IMR-90 (cell line): Measurements from ENCODE around the gene ROR2. TPM values are rescaled to one million over a fixed set of nuclear protein-coding genes. Genes with fewer than 3 reads are reported as not detected.

Experiments
- ATAC-seq: fragments of 200-7000 bp; cut with Tn5 transposase; 2 replicates; pipeline ENCODE4 v1.9.1; 2020; ENCODE audit warnings: low read depth, mild to moderate bottlenecking, moderate library complexity
- BruUV-seq: library from RNA; stranded (reverse); fragments of 400-500 nt; replicated peaks from 2 replicates; lab custom pipeline; 2021; lab: Mats Ljungman, UMichigan
- CTCF ChIA-PET: fragments of 300-600 bp; formaldehyde crosslinking; extraction: SDS; loops from one replicate; lab custom pipeline; 2021; ENCODE audit warnings: antibody characterized with exemption; lab: Yijun Ruan, JAX
- POLR2A ChIA-PET: fragments of 300-600 bp; sonication (Branson Sonifier 250); formaldehyde crosslinking; loops from one replicate; lab custom pipeline; 2022; ENCODE audit warnings: antibody characterized with exemption; ENCODE audit not compliant: unreplicated experiment; lab: Charles Lee
- DNase-seq: peaks from one replicate; pipeline ENCODE4 v3.0.0; 2013
- H2AFZ ChIP-seq: replicated peaks from 2 replicates; pipeline ENCODE3; 2013; ENCODE audit warnings: low read length, mild to moderate bottlenecking; ENCODE audit not compliant: poor library complexity
- H2AK5ac ChIP-seq: 2 replicates; pipeline ENCODE4 v1.6.1; 2013; ENCODE audit warnings: low read depth, low read length, inconsistent platforms
- H2AK9ac ChIP-seq: replicated peaks from 2 replicates; pipeline ENCODE3; 2013; ENCODE audit warnings: mild to moderate bottlenecking, low read depth, low read length, moderate library complexity; ENCODE audit not compliant: poor library complexity
- H2BK120ac ChIP-seq: 2 replicates; pipeline ENCODE4 v1.6.1; 2013; ENCODE audit warnings: low read depth, low read length, inconsistent platforms
- H2BK15ac ChIP-seq: 3 replicates; pipeline ENCODE4 v1.6.1; 2013; ENCODE audit warnings: low read depth, low read length, inconsistent platforms
- H2BK20ac ChIP-seq: 2 replicates; pipeline ENCODE4 v1.6.1; 2013; ENCODE audit warnings: low read depth, mild to moderate bottlenecking, inconsistent platforms, low read length, moderate library complexity
- H2BK5ac ChIP-seq: 2 replicates; pipeline ENCODE4 v1.6.1; 2013; ENCODE audit warnings: mild to moderate bottlenecking, low read depth, low read length, inconsistent platforms; ENCODE audit not compliant: poor library complexity, severe bottlenecking
- H3K14ac ChIP-seq: replicated peaks from 2 replicates; pipeline ENCODE4 v1.6.1; 2013; ENCODE audit warnings: low read depth, low read length, inconsistent platforms
- H3K18ac ChIP-seq: 2 replicates; pipeline ENCODE4 v1.6.1; 2013; ENCODE audit warnings: low read depth, low read length, control low read depth
- H3K23ac ChIP-seq: 2 replicates; pipeline ENCODE4 v1.6.1; 2013; ENCODE audit warnings: low read depth, low read length, inconsistent platforms
- H3K27ac ChIP-seq: 2 replicates; pipeline ENCODE4 v1.5.1; 2013; ENCODE audit warnings: mild to moderate bottlenecking, control low read depth, low read length; ENCODE audit not compliant: insufficient read depth
- H3K27me3 ChIP-seq: 2 replicates; pipeline ENCODE4 v1.6.1; 2013; ENCODE audit warnings: low read length; ENCODE audit not compliant: control insufficient read depth, insufficient read depth
- H3K36me3 ChIP-seq: 2 replicates; pipeline ENCODE4 v1.6.1; 2013; ENCODE audit warnings: low read length, mixed read lengths; ENCODE audit not compliant: control insufficient read depth, insufficient read depth
- H3K4ac ChIP-seq: 2 replicates; pipeline ENCODE4 v1.6.1; 2013; ENCODE audit warnings: low read depth, low read length, inconsistent platforms
- H3K4me1 ChIP-seq: 2 replicates; pipeline ENCODE4 v1.6.1; 2013; ENCODE audit warnings: low read length, mixed read lengths; ENCODE audit not compliant: control insufficient read depth, insufficient read depth
- H3K4me2 ChIP-seq: 2 replicates; pipeline ENCODE4 v1.6.1; 2013; ENCODE audit warnings: low read depth, mild to moderate bottlenecking, control low read depth, low read length, moderate library complexity
- H3K4me3 ChIP-seq: 2 replicates; pipeline ENCODE4 v1.5.1; 2013; ENCODE audit warnings: low read depth, mild to moderate bottlenecking, control low read depth, low read length, moderate library complexity; ENCODE audit not compliant: insufficient read depth
- H3K56ac ChIP-seq: 2 replicates; pipeline ENCODE4 v1.6.1; 2013; ENCODE audit warnings: low read length, inconsistent platforms; ENCODE audit not compliant: insufficient read depth; ENCODE audit errors: extremely low read depth
- H3K79me1 ChIP-seq, 2 experiments: 2 replicates each; pipeline ENCODE4 v1.6.1; 2013; ENCODE audit warnings: low read length in 2 of 2, inconsistent platforms in 1 of 2, low read depth in 1 of 2
- H3K9ac ChIP-seq: 2 replicates; pipeline ENCODE4 v1.6.1; 2013; ENCODE audit warnings: low read depth, low read length, control low read depth
- H3K9me1 ChIP-seq: 2 replicates; pipeline ENCODE4 v1.6.1; 2013; ENCODE audit warnings: low read length, inconsistent platforms; ENCODE audit not compliant: insufficient read depth
- H3K9me3 ChIP-seq: 2 replicates; pipeline ENCODE4 v1.6.1; 2013; ENCODE audit warnings: low read length; ENCODE audit not compliant: control insufficient read depth, insufficient read depth
- H4K20me1 ChIP-seq: 2 replicates; pipeline ENCODE4 v1.6.1; 2013; ENCODE audit warnings: low read length, inconsistent platforms; ENCODE audit not compliant: insufficient read depth
- H4K5ac ChIP-seq: 2 replicates; pipeline ENCODE4 v1.6.1; 2013; ENCODE audit warnings: mild to moderate bottlenecking, low read depth, low read length, control low read depth
- H4K8ac ChIP-seq, 2 experiments: 2 replicates each; pipeline ENCODE4 v1.6.1; 2013; ENCODE audit warnings: low read depth in 2 of 2, low read length in 2 of 2, control low read depth in 1 of 2, inconsistent platforms in 1 of 2
- H4K91ac ChIP-seq: 2 replicates; pipeline ENCODE4 v1.6.1; 2013; ENCODE audit warnings: low read depth, low read length, inconsistent platforms; ENCODE audit not compliant: insufficient read depth
- BHLHE40 ChIP-seq: fragments of 150-350 bp; IDR thresholded peaks from 2 replicates; pipeline ENCODE4 v1.6.1; 2016; ENCODE audit warnings: mild to moderate bottlenecking, low read depth, low read length
- CEBPB ChIP-seq: IDR thresholded peaks from 2 replicates; pipeline ENCODE4 v1.6.1; 2012; ENCODE audit warnings: low read depth, low read length, improper control_type of control experiment
- CHD1 ChIP-seq: IDR thresholded peaks from 2 replicates; pipeline ENCODE4 v1.6.1; 2012; ENCODE audit warnings: low read depth, low read length, improper control_type of control experiment
- ELK1 ChIP-seq: fragments of 150-350 bp; IDR thresholded peaks from 2 replicates; pipeline ENCODE4 v1.6.1; 2016; ENCODE audit warnings: low read depth, mild to moderate bottlenecking, low read length, moderate library complexity, borderline replicate concordance
- MAFK ChIP-seq: IDR thresholded peaks from 2 replicates; pipeline ENCODE4 v1.6.1; 2012; ENCODE audit warnings: low read depth, low read length, improper control_type of control experiment
- MAZ ChIP-seq: IDR thresholded peaks from 2 replicates; pipeline ENCODE4 v1.6.1; 2012; ENCODE audit warnings: low read depth, mild to moderate bottlenecking, low read length, improper control_type of control experiment, moderate library complexity, borderline replicate concordance
- MXI1 ChIP-seq: IDR thresholded peaks from 2 replicates; pipeline ENCODE4 v1.6.1; 2012; ENCODE audit warnings: low read depth, mild to moderate bottlenecking, low read length, moderate library complexity, borderline replicate concordance
- NFE2L2 ChIP-seq: fragments of 150-350 bp; IDR thresholded peaks from 2 replicates; pipeline ENCODE4 v1.6.1; 2016; ENCODE audit warnings: low read depth, mild to moderate bottlenecking, low read length
- POLR2A ChIP-seq: IDR thresholded peaks from 2 replicates; pipeline ENCODE4 v1.6.1; 2012; ENCODE audit warnings: mild to moderate bottlenecking, low read depth, low read length
- RAD21 ChIP-seq: IDR thresholded peaks from 2 replicates; pipeline ENCODE4 v1.6.1; 2012; ENCODE audit warnings: low read length, improper control_type of control experiment
- RCOR1 ChIP-seq: IDR thresholded peaks from 2 replicates; pipeline ENCODE4 v1.6.1; 2012; ENCODE audit warnings: mild to moderate bottlenecking, low read length, improper control_type of control experiment; ENCODE audit not compliant: insufficient replicate concordance
- RFX5 ChIP-seq: IDR thresholded peaks from 2 replicates; pipeline ENCODE4 v1.8.0; 2012; ENCODE audit warnings: low read depth, mild to moderate bottlenecking, low read length, moderate library complexity
- SMC3 ChIP-seq: fragments of 150-350 bp; IDR thresholded peaks from 2 replicates; pipeline ENCODE4 v1.6.1; 2016; ENCODE audit warnings: low read depth, mild to moderate bottlenecking, antibody characterized with exemption, low read length, moderate library complexity
- USF2 ChIP-seq: fragments of 150-350 bp; IDR thresholded peaks from 2 replicates; pipeline ENCODE4 v1.6.1; 2017; ENCODE audit warnings: mild to moderate bottlenecking, antibody characterized with exemption, low read length, low read depth
- WGBS, 2 experiments: methylation state at CpG; one replicate each; pipeline versions ENCODE4 v1.1.5 to v1.1.7; 2013; ENCODE audit warnings: missing lambda C conversion rate in 2 of 2; ENCODE audit not compliant: insufficient read length in 1 of 2; ENCODE audit errors: extremely low coverage in 2 of 2; 5-methylcytosine and 5-hydroxymethylcytosine counted together
- dilution Hi-C: fragments of 300-500 bp; cut with HindIII; formaldehyde crosslinking; loops from one replicate; pipeline ENCODE4 v1.14.3; 2018; ENCODE audit warnings: low sequenced_read_pairs; ENCODE audit not compliant: unreplicated experiment
- in situ Hi-C: fragments of 300-500 bp; cut with MboI; formaldehyde crosslinking; loops from 3 replicates; pipeline ENCODE4 v1.14.3; 2019; ENCODE audit warnings: low sequenced_read_pairs, inconsistent platforms, mixed read lengths
- intact Hi-C: fragments of 100-400 bp; cut with micrococcal nuclease; formaldehyde crosslinking; loops from 2 replicates; pipeline ENCODE4 v1.10.0; 2022
- polyA plus RNA-seq, 3 experiments: library from polyadenylated mRNA; depleted of rRNA; stranded (reverse); fragments of >200 nt; gene quantifications; 2 replicates each; pipeline ENCODE4 v1.2.3, GENCODE V29; 2012; ENCODE audit warnings: low replicate concordance in 1 of 3
- total RNA-seq: library from RNA; depleted of rRNA; stranded (reverse); fragments of >200 nt; gene quantifications from 2 replicates; pipeline ENCODE4 v1.2.3, GENCODE V29; 2012

ROR2 gene
- total and polyA plus RNA-seq, 2 of the 4 experiments (the other 2 are of a cell fraction) = 2.3 to 4.8 TPM

- Histone ChIP-seq H2AK9ac (no peak overlapping the region), H2BK20ac (peak overlapping the region; percentile 61; the same call in 1 of the 2 replicates), H2BK5ac (peak overlapping the region; percentile 61), H3K18ac (peak overlapping the region; percentile 59), H3K79me1 (peaks cover 0 to 11% of the 10 kb centered on the region in 2 experiments; a peak in 1 of 4 replicates), H3K4ac (peak overlapping the region; percentile 77), H3K23ac (peak overlapping the region; percentile 41; the same call in 1 of the 2 replicates), H2AFZ (no peak overlapping the region), H4K20me1 (no peaks in the 10 kb centered on the region), H4K8ac (peak overlapping the region in 1 of 2 experiments; percentile 42; a peak in 2 of 4 replicates), H4K91ac (peak overlapping the region; percentile 15; the same call in 1 of the 2 replicates), H2BK120ac (peak overlapping the region; percentile 51), H3K14ac (peak overlapping the region; percentile 43; the same call in 1 of the 2 replicates), H3K4me2 (peak overlapping the region; percentile 61), H2BK15ac (no peak overlapping the region), H3K56ac (no peak overlapping the region), H3K4me3 (no peak overlapping the region), H3K9me1 (peaks cover 19% of the 10 kb centered on the region), H3K9me3 (no peaks in the 10 kb centered on the region), H3K4me1 (peaks cover 26% of the 10 kb centered on the region), H3K36me3 (peaks cover 11% of the 10 kb centered on the region; the same call in 1 of the 2 replicates), H3K27me3 (no peaks in the 10 kb centered on the region; the same call in 1 of the 2 replicates), H2AK5ac (peak overlapping the region; percentile 45; the same call in 1 of the 2 replicates), H3K9ac (0 out of 2 replicates have a peak overlapping the region, but pooled peaks have one; percentile 29), H4K5ac (no peak overlapping the region; the same call in 1 of the 2 replicates), H3K27ac (peak overlapping the region; percentile 69; the same call in 1 of the 2 replicates)
- ATAC-seq = peak; percentile 57
- POLR2A ChIA-PET = no interaction called here
- no TSS peak for BruUV-seq
- DNase-seq = peak; percentile 61
- dilution Hi-C loops = no loop called here
- WGBS, 2 experiments = no CpG with 5 or more reads among the region's 6 CpGs
- in situ Hi-C loops = loop anchor here (10.0 kb wide), 1 partner anchor 178 kb away; the partner anchor contains the start of gene ROR2
- intact Hi-C loops = loop anchor here (5.0 to 10.0 kb wide), 4 partner anchors 41 to 859 kb away; no protein-coding TSS in a partner anchor
- CTCF ChIA-PET = interaction anchor here (0.5 to 2.1 kb wide), 4 partner anchors 13 to 178 kb away, joined by 3 to 10 read pairs (median 3); partner anchors contain the start of gene ROR2
- TF ChIP-seq MXI1 (no peak), CHD1 (no peak), MAZ (no peak), BHLHE40 (no peak; the same call in 1 of the 2 replicates), MAFK (no peak), SMC3 (no peak), RAD21 (no peak), USF2 (no peak), RFX5 (no peak), NFE2L2 (no peak), RCOR1 (no peak), POLR2A (no peak), CEBPB (no peak), ELK1 (no peak)
These were observed 173.4 kb downstream of the ROR2 start for GRCh38 chr9:91776409-91777291.
